ENCODE measurements around the gene FAM3D. TPM values are rescaled to one million over a fixed set of nuclear protein-coding genes. Genes with fewer than 3 reads are reported as not detected.

FAM3D gene
- polyA plus RNA-seq, 1 experiment = not detected

- H3K36me3 ChIP-seq (ENCODE audit: control insufficient read depth, insufficient read depth, low read length) = no peaks in the 10 kb centered on the region
- no peak for TF ChIP-seq CTCF (IDR thresholded peaks at IDR 0.05; ENCODE audit: insufficient read depth, low read depth, low read length)
- DNase-seq (ENCODE audit: low read depth) = no peak
- no peak overlapping the region for H3K4me3 ChIP-seq (ENCODE audit: low read depth, low read length)
- H3K27me3 ChIP-seq (ENCODE audit: control insufficient read depth, insufficient read depth, low read length) = peaks cover 13% of the 10 kb centered on the region
- ChIA-PET CTCF (interaction anchor here (0.7 to 1.4 kb wide), 2 partner anchors 18 to 40 kb away, joined by 3 to 4 read pairs; no protein-coding TSS in a partner anchor), POLR2A (no interaction called here)
Observed at GRCh38 chr3:58586776-58587192, 79.8 kb downstream of the FAM3D start.

GRCh38 chr3:58585994-58586393, 80.6 kb downstream of the FAM3D start:
- DNase-seq (ENCODE audit: low read depth) = no peak
- Histone ChIP-seq H3K4me3 (ENCODE audit: low read depth, low read length) (no peak overlapping the region), H3K27me3 (ENCODE audit: control insufficient read depth, insufficient read depth, low read length) (peaks cover 13% of the 10 kb centered on the region), H3K36me3 (ENCODE audit: control insufficient read depth, insufficient read depth, low read length) (no peaks in the 10 kb centered on the region)
- CTCF ChIA-PET = interaction anchor here (0.6 to 4.7 kb wide), 14 partner anchors 11 to 50 kb away, joined by 3 to 34 read pairs (median 6); no protein-coding TSS in a partner anchor
- no peak for TF ChIP-seq CTCF (IDR thresholded peaks at IDR 0.05; ENCODE audit: insufficient read depth, low read depth, low read length)
- POLR2A ChIA-PET = interaction anchor here (0.6 kb wide), 1 partner anchor 12 kb away, joined by 4 read pairs; no protein-coding TSS in a partner anchor

- peak; percentile 82 for TF ChIP-seq CTCF (IDR thresholded peaks at IDR 0.05; ENCODE audit: insufficient read depth, low read depth, low read length)
- CTCF ChIA-PET = interaction anchor here (0.6 to 4.7 kb wide), 14 partner anchors 10 to 50 kb away, joined by 3 to 34 read pairs (median 6); no protein-coding TSS in a partner anchor
- no peak for DNase-seq (ENCODE audit: low read depth)
Observed at GRCh38 chr3:58585005-58585786, 81.4 kb downstream of the FAM3D start.

GRCh38 chr3:58584690-58585004, 81.9 kb downstream of the FAM3D start:
- H3K36me3 ChIP-seq (ENCODE audit: control insufficient read depth, insufficient read depth, low read length) = no peaks in the 10 kb centered on the region
- TF ChIP-seq CTCF (IDR thresholded peaks at IDR 0.05; ENCODE audit: insufficient read depth, low read depth, low read length) = no peak
- CTCF ChIA-PET = interaction anchor here (1.2 to 4.7 kb wide), 13 partner anchors 9 to 51 kb away, joined by 3 to 34 read pairs (median 6); no protein-coding TSS in a partner anchor
- DNase-seq (ENCODE audit: low read depth) = no peak
- H3K27me3 ChIP-seq (ENCODE audit: control insufficient read depth, insufficient read depth, low read length) = peaks cover 13% of the 10 kb centered on the region
- H3K4me3 ChIP-seq (ENCODE audit: low read depth, low read length) = peak overlapping the region; percentile 31
- POLR2A ChIA-PET = no interaction called here

More at GRCh38 chr3:58585005-58585786, 81.4 kb downstream of the FAM3D start:
- POLR2A ChIA-PET = interaction anchor here (0.6 kb wide), 1 partner anchor 11 kb away, joined by 4 read pairs; no protein-coding TSS in a partner anchor
- peak overlapping the region; percentile 31 for H3K4me3 ChIP-seq (ENCODE audit: low read depth, low read length)
- peaks cover 13% of the 10 kb centered on the region for H3K27me3 ChIP-seq (ENCODE audit: control insufficient read depth, insufficient read depth, low read length)
- H3K36me3 ChIP-seq (ENCODE audit: control insufficient read depth, insufficient read depth, low read length) = no peaks in the 10 kb centered on the region

Other genes starting within 250 kb of the FAM3D start
- gene PDHB, start 232.9 kb downstream of the FAM3D start, polyA plus RNA-seq (2011; rRNA removed) = 86.1 and 99.6 TPM in 2 replicates
- gene KCTD6, start 174.7 kb downstream of the FAM3D start, polyA plus RNA-seq (2011; rRNA removed) = 5.1 and 9.4 TPM in 2 replicates
- 32.3 and 39.6 TPM in 2 replicates for gene ACOX2, start 129.6 kb downstream of the FAM3D start, polyA plus RNA-seq (2011; rRNA removed)
- gene FAM107A, start 89.4 kb downstream of the FAM3D start, polyA plus RNA-seq (2011; rRNA removed) = 0.05 and 0.11 TPM in 2 replicates

All from BJ (cell line).